Measurements from ENCODE around the gene ARHGEF39.

- no peak for TF ChIP-seq POLR2AphosphoS5 (IDR thresholded peaks at IDR 0.05)
- TF ChIP-seq EP300 (IDR thresholded peaks at IDR 0.05) = no peak
- TF ChIP-seq, protein P1, sequence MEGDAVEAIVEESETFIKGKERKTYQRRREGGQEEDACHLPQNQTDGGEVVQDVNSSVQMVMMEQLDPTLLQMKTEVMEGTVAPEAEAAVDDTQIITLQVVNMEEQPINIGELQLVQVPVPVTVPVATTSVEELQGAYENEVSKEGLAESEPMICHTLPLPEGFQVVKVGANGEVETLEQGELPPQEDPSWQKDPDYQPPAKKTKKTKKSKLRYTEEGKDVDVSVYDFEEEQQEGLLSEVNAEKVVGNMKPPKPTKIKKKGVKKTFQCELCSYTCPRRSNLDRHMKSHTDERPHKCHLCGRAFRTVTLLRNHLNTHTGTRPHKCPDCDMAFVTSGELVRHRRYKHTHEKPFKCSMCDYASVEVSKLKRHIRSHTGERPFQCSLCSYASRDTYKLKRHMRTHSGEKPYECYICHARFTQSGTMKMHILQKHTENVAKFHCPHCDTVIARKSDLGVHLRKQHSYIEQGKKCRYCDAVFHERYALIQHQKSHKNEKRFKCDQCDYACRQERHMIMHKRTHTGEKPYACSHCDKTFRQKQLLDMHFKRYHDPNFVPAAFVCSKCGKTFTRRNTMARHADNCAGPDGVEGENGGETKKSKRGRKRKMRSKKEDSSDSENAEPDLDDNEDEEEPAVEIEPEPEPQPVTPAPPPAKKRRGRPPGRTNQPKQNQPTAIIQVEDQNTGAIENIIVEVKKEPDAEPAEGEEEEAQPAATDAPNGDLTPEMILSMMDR (IDR thresholded peaks at IDR 0.05) = no peak
- TF ChIP-seq POLR2A (IDR thresholded peaks at IDR 0.05) = no peak
These were observed 1.1 kb upstream of the ARHGEF39 start for GRCh38 chr9:35666045-35666444.

Measured in sigmoid colon (tissue), 4 donors.